Nephron (organoid): ENCODE data around the gene NFATC1.

Experiments used
- H3K27ac Mint-ChIP-seq, 3 experiments: 2 replicates each; pipeline ENCODE4 v1.8.0; 2020; ENCODE audit warnings: mixed read lengths in 3 of 3, mild to moderate bottlenecking in 2 of 3, moderate library complexity in 1 of 3
- H3K27me3 Mint-ChIP-seq: 2 replicates; pipeline ENCODE4 v1.8.0; 2021; ENCODE audit warnings: low read depth, mild to moderate bottlenecking, moderate library complexity, mixed read lengths
- H3K36me3 Mint-ChIP-seq: 2 replicates; pipeline ENCODE4 v1.8.0; 2020; ENCODE audit warnings: low read depth, mixed read lengths
- H3K4me1 Mint-ChIP-seq: 2 replicates; pipeline ENCODE4 v1.8.0; 2020; ENCODE audit warnings: mixed read lengths
- H3K4me3 Mint-ChIP-seq, 3 experiments: 2 replicates each; pipeline ENCODE4 v1.8.0; 2020; ENCODE audit warnings: mild to moderate bottlenecking in 3 of 3, mixed read lengths in 3 of 3, moderate library complexity in 2 of 3
- H3K9me3 Mint-ChIP-seq: 2 replicates; pipeline ENCODE4 v1.8.0; 2020; ENCODE audit warnings: mixed read lengths
- CTCF ChIP-seq, 3 experiments: fragments of 200-600 bp; sonication (generic); IDR thresholded peaks; one replicate each; pipeline ENCODE4 v1.5.0; 2021; ENCODE audit warnings: antibody characterized with exemption in 3 of 3; ENCODE audit not compliant: unreplicated experiment in 3 of 3

The NFATC1 gene

GRCh38 chr18:79355433-79356335 lies 40.0 kb upstream of the NFATC1 start:
- no peak for TF ChIP-seq CTCF (IDR thresholded peaks at IDR 0.05; ENCODE audit: unreplicated experiment in 3 of 3)
- no peaks in the 10 kb centered on the region for H3K4me1 Mint-ChIP-seq
- H3K4me3 Mint-ChIP-seq, result no peak overlapping the region
- no peaks in the 10 kb centered on the region for H3K27me3 Mint-ChIP-seq
- H3K36me3 Mint-ChIP-seq, result peaks cover 35% of the 10 kb centered on the region
- H3K9me3 Mint-ChIP-seq, result no peaks in the 10 kb centered on the region
- H3K27ac Mint-ChIP-seq, result no peak overlapping the region

DNA sequence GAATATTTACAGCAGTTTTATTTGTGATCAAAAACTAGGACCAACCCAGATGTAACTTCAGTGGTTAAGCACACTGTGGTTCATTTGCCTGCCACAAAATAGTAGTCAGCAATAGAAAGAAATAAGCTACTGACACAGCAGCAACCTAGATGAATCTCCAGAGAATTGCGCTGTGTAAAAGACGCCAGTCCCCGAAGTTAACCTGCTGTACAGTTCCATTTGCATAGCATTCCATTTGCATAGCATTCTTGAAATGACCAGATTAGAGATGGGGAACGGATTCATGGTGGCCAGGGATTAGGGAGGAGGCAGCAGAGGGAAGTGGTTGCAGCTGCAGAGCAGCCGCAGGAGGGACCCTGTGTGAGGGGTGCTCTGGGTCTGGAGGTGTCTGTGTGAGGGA lies 39.3 kb upstream of the NFATC1 start:
- Mint-ChIP-seq H3K9me3 (no peaks in the 10 kb centered on the region), H3K36me3 (peaks cover 39% of the 10 kb centered on the region), H3K4me1 (no peaks in the 10 kb centered on the region), H3K4me3 (no peak overlapping the region), H3K27ac (no peak overlapping the region), H3K27me3 (no peaks in the 10 kb centered on the region)
- TF ChIP-seq CTCF (IDR thresholded peaks at IDR 0.05; ENCODE audit: unreplicated experiment in 3 of 3), result no peak

GRCh38 chr18:79360933-79361332 lies 34.8 kb upstream of the NFATC1 start:
- Mint-ChIP-seq H3K27ac (no peak overlapping the region), H3K36me3 (peaks cover 63% of the 10 kb centered on the region), H3K9me3 (peaks cover 5% of the 10 kb centered on the region), H3K4me1 (peaks cover 5% of the 10 kb centered on the region), H3K4me3 (no peak overlapping the region), H3K27me3 (no peaks in the 10 kb centered on the region)
- TF ChIP-seq CTCF (IDR thresholded peaks at IDR 0.05; ENCODE audit: unreplicated experiment in 3 of 3), result no peak

DNA sequence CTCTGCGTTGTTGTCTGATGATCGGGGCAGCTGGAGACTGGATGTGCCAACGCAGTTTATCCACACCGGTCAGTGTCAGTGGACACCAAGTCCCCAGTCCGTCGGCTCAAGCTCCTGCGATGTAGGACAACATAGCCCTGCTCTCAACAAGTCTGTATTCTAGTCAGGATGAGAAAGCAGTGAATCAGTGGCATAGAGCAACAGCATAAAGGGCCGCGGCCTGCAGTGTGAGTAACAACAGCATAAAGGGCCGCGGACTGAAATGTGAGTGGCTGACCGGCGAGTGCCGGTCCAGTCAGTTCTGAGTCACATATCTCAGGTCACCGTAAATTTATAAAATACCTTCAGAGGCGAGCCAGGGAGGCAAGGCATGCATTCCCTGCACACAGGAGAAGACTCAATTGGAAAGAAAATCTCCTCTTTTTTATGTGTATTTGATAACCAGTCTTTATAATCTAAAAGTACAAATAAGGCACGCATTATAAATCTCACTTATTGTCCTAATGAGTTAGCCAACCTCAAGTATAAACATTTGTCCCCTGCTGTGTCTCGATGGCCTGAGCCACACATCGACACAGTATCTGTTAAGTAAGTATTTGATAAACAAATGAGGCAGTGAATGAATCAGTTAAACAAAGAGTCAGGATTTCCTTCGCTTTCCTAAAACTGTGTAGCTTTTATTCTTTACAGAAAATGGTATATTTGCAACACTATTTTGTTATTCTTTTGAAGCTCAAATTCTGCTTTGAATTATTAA lies 33.8 kb upstream of the NFATC1 start:
- no peak for TF ChIP-seq CTCF (IDR thresholded peaks at IDR 0.05; ENCODE audit: unreplicated experiment in 3 of 3)
- Mint-ChIP-seq H3K9me3 (peaks cover 5% of the 10 kb centered on the region), H3K27me3 (no peaks in the 10 kb centered on the region), H3K36me3 (peaks cover 71% of the 10 kb centered on the region), H3K4me1 (peaks cover 13% of the 10 kb centered on the region), H3K4me3 (no peak overlapping the region), H3K27ac (no peak overlapping the region)

DNA sequence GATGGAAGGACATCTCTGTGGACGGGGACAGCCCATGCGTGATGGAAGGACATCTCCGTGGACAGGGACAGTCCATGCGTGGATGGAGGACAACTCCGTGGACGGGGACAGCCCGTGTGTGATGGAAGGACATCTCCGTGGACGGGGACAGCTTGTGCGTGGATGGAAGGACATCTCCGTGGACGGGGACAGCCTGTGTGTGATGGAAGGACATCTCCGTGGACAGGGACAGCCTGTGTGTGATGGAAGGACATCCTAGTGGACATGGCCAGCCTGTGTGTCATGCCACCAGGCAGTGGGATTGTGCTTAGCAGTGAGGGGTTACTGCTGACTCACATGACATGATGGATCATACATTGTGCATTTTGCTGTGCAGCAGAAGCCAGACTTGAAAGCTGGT lies 30.0 kb upstream of the NFATC1 start:
- Mint-ChIP-seq H3K27ac (peak overlapping the region in 2 of 3 experiments; percentile 25 to 67), H3K4me3 (no peak overlapping the region), H3K27me3 (no peaks in the 10 kb centered on the region), H3K4me1 (peaks cover 13% of the 10 kb centered on the region), H3K9me3 (peaks cover 5% of the 10 kb centered on the region), H3K36me3 (peaks cover 72% of the 10 kb centered on the region)
- no peak for TF ChIP-seq CTCF (IDR thresholded peaks at IDR 0.05; ENCODE audit: unreplicated experiment in 3 of 3)
